ENCODE measurements around the gene KCNB1.

- TF ChIP-seq CTCF (IDR thresholded peaks at IDR 0.05) (no peak), POLR2A (IDR thresholded peaks at IDR 0.05) (no peak)
Measured at GRCh38 chr20:49360242-49360968, 122.1 kb downstream of the KCNB1 start.

All from heart left ventricle (tissue), 13 donors.